ENCODE data around the gene PALLD.

- TF ChIP-seq NR1H2 (CRISPR knock-in tag; IDR thresholded peaks at IDR 0.05) (no peak), NFYB (CRISPR knock-in tag; conservative IDR thresholded peaks at IDR 0.05; ENCODE audit: low read depth) (no peak), CTCF (IDR thresholded peaks at IDR 0.05) (no peak)
These were observed 75.2 kb downstream of the PALLD start for GRCh38 chr4:168572002-168572401.

All from WTC11 (cell line).